H1 (cell line): Measurements from ENCODE around the gene F8. TPM values are rescaled to one million over a fixed set of nuclear protein-coding genes. Genes with fewer than 3 reads are reported as not detected.

Source experiments
- CTCF ChIA-PET: fragments of 300-600 bp; sonication (Branson Sonifier 250); formaldehyde crosslinking; loops from one replicate; lab custom pipeline; 2021; ENCODE audit not compliant: partially characterized antibody; lab: Charles Lee
- POLR2A ChIA-PET: fragments of 300-600 bp; sonication (Branson Sonifier 250); formaldehyde crosslinking; loops from one replicate; lab custom pipeline; 2021; ENCODE audit warnings: inconsistent platforms; ENCODE audit not compliant: partially characterized antibody; lab: Charles Lee
- DNase-seq, 2 experiments: peaks; one replicate each; pipeline versions ENCODE4 v3.0.0 to v3.0.0-alpha.2; 2010 to 2022; ENCODE audit warnings: low spot score in 2 of 2, low read depth in 1 of 2, mixed read lengths in 1 of 2
- FAIRE-seq: peaks from 2 replicates; lab custom pipeline; 2011; peaks lifted over from hg19 to GRCh38; lab: Jason Lieb, UNC
- H2AFZ ChIP-seq: 2 replicates; pipeline ENCODE4 v1.8.1; 2012; ENCODE audit warnings: low read length, inconsistent platforms
- H2AK5ac ChIP-seq: 2 replicates; pipeline ENCODE4 v1.6.1; 2013; ENCODE audit warnings: low read depth, low read length
- H2BK120ac ChIP-seq: replicated peaks from 2 replicates; pipeline ENCODE3; 2013; ENCODE audit warnings: low read depth, low read length, inconsistent platforms
- H2BK12ac ChIP-seq: 2 replicates; pipeline ENCODE4 v1.6.1; 2013; ENCODE audit warnings: low read depth, low read length
- H2BK15ac ChIP-seq: 2 replicates; pipeline ENCODE4 v1.6.1; 2013; ENCODE audit warnings: low read length
- H2BK20ac ChIP-seq: 2 replicates; pipeline ENCODE4 v1.6.1; 2013; ENCODE audit warnings: low read length
- H2BK5ac ChIP-seq: 2 replicates; pipeline ENCODE4 v1.6.1; 2013; ENCODE audit warnings: low read depth, low read length
- H3K14ac ChIP-seq: 2 replicates; pipeline ENCODE4 v1.6.1; 2013; ENCODE audit warnings: inconsistent platforms; ENCODE audit not compliant: insufficient read length
- H3K18ac ChIP-seq: 2 replicates; pipeline ENCODE4 v1.6.1; 2013; ENCODE audit warnings: low read length; ENCODE audit errors: extremely low read depth
- H3K23ac ChIP-seq: 2 replicates; pipeline ENCODE4 v1.6.1; 2013; ENCODE audit warnings: inconsistent platforms; ENCODE audit not compliant: insufficient read length
- H3K23me2 ChIP-seq: 2 replicates; pipeline ENCODE4 v1.6.1; 2013; ENCODE audit warnings: low read depth, low read length
- H3K27ac ChIP-seq: 2 replicates; pipeline ENCODE4 v1.6.1; 2011; ENCODE audit warnings: low read depth, low read length, inconsistent platforms
- H3K27me3 ChIP-seq, 4 experiments: replicated peaks in 1 of 4; 1 replicate in 1 of 4; 2 replicates in 3 of 4; pipeline versions ENCODE4 v1.6.1 to v1.8.1; 2011 to 2013; ENCODE audit warnings: low read length in 3 of 4, mild to moderate bottlenecking in 3 of 4, inconsistent platforms in 2 of 4, mixed read lengths in 2 of 4, moderate library complexity in 1 of 4; ENCODE audit not compliant: control insufficient read depth in 3 of 4, insufficient read depth in 3 of 4; ENCODE audit errors: extremely low read depth in 1 of 4
- H3K36me3 ChIP-seq, 4 experiments: 2 replicates each; pipeline versions ENCODE4 v1.6.1 to v1.8.1; 2011 to 2013; ENCODE audit warnings: mild to moderate bottlenecking in 4 of 4, low read length in 3 of 4, moderate library complexity in 2 of 4, control low read depth in 1 of 4, inconsistent platforms in 1 of 4; ENCODE audit not compliant: insufficient read depth in 4 of 4, control insufficient read depth in 2 of 4
- H3K4ac ChIP-seq: replicated peaks from 2 replicates; pipeline ENCODE3; 2013; ENCODE audit warnings: low read length, low read depth, mixed read lengths, inconsistent platforms; ENCODE audit not compliant: insufficient read length
- H3K4me1 ChIP-seq, 4 experiments: replicated peaks in 1 of 4; 1 replicate in 1 of 4; 2 replicates in 3 of 4; pipeline versions ENCODE4 v1.6.1 to v1.8.1; 2011 to 2013; ENCODE audit warnings: low read length in 3 of 4, inconsistent platforms in 2 of 4, mixed read lengths in 1 of 4; ENCODE audit not compliant: insufficient read depth in 4 of 4, control insufficient read depth in 3 of 4
- H3K4me2 ChIP-seq, 2 experiments: 2 replicates each; pipeline versions ENCODE4 v1.6.1 to v1.8.1; 2011 to 2013; ENCODE audit warnings: low read depth in 2 of 2, low read length in 2 of 2, control low read depth in 1 of 2, inconsistent platforms in 1 of 2, mild to moderate bottlenecking in 1 of 2; ENCODE audit not compliant: insufficient read depth in 1 of 2
- H3K4me3 ChIP-seq, 4 experiments: fragments of 200-600, 300-600 bp in 1 of 4; sonication (generic), shearing (Covaris generic), sonication (Bioruptor Twin) in 1 of 4; 2 replicates each; pipeline versions ENCODE4 v1.5.1 to v1.8.1; 2011 to 2016; ENCODE audit warnings: low read length in 4 of 4, low read depth in 3 of 4, control low read depth in 2 of 4, inconsistent platforms in 2 of 4, mild to moderate bottlenecking in 2 of 4, mixed read lengths in 1 of 4, moderate library complexity in 1 of 4; ENCODE audit not compliant: insufficient read depth in 2 of 4; ENCODE audit errors: extremely low read depth in 1 of 4
- H3K56ac ChIP-seq: replicated peaks from 2 replicates; pipeline ENCODE3; 2013; ENCODE audit warnings: low read depth, mild to moderate bottlenecking, mixed read lengths, low read length, inconsistent platforms; ENCODE audit not compliant: insufficient read length
- H3K79me1 ChIP-seq: 2 replicates; pipeline ENCODE4 v1.6.1; 2013; ENCODE audit warnings: low read depth, low read length, control low read depth
- H3K79me2 ChIP-seq, 2 experiments: 2 replicates each; pipeline versions ENCODE4 v1.6.1 to v1.8.1; 2012 to 2013; ENCODE audit warnings: low read length in 2 of 2, mild to moderate bottlenecking in 2 of 2, inconsistent platforms in 1 of 2; ENCODE audit not compliant: insufficient read depth in 2 of 2, control insufficient read depth in 1 of 2
- H3K9ac ChIP-seq, 4 experiments: replicated peaks in 1 of 4; 1 replicate in 1 of 4; 2 replicates in 3 of 4; pipeline versions ENCODE4 v1.6.1 to v1.8.1; 2011 to 2013; ENCODE audit warnings: low read depth in 3 of 4, low read length in 3 of 4, control low read depth in 2 of 4, mild to moderate bottlenecking in 2 of 4, moderate library complexity in 2 of 4, inconsistent platforms in 1 of 4; ENCODE audit errors: extremely low read depth in 1 of 4
- H3K9me3 ChIP-seq, 2 experiments: 2 replicates each; pipeline versions ENCODE4 v1.6.1 to v1.8.1; 2012 to 2013; ENCODE audit warnings: mild to moderate bottlenecking in 2 of 2, moderate library complexity in 2 of 2, control low read depth in 1 of 2, inconsistent platforms in 1 of 2, low read depth in 1 of 2, low read length in 1 of 2, mixed read lengths in 1 of 2; ENCODE audit not compliant: insufficient read depth in 2 of 2
- H4K20me1 ChIP-seq, 2 experiments: replicated peaks in 1 of 2; 2 replicates each; pipeline versions ENCODE3 to v1.8.1; 2011 to 2013; ENCODE audit warnings: inconsistent platforms in 2 of 2, low read length in 2 of 2, mild to moderate bottlenecking in 1 of 2; ENCODE audit not compliant: insufficient read depth in 2 of 2, control insufficient read depth in 1 of 2
- H4K5ac ChIP-seq: 2 replicates; pipeline ENCODE4 v1.6.1; 2013; ENCODE audit warnings: low read length, low read depth, mixed read lengths, inconsistent platforms; ENCODE audit not compliant: insufficient read length
- H4K8ac ChIP-seq: 2 replicates; pipeline ENCODE4 v1.8.0; 2013; ENCODE audit warnings: mild to moderate bottlenecking, moderate library complexity, low read length, inconsistent platforms; ENCODE audit not compliant: insufficient read depth; ENCODE audit errors: extremely low read depth
- H4K91ac ChIP-seq: replicated peaks from 2 replicates; pipeline ENCODE3; 2013; ENCODE audit warnings: low read length, mixed read lengths, inconsistent platforms; ENCODE audit not compliant: insufficient read length
- CBX8 ChIP-seq: fragments of 300-800, 300-1000 bp; sonication (generic); IDR thresholded peaks from 2 replicates; pipeline ENCODE4 v1.7.1; 2016; ENCODE audit warnings: low read depth, low read length, borderline replicate concordance
- JUN ChIP-seq: IDR thresholded peaks from 2 replicates; pipeline ENCODE4 v1.6.1; 2011; ENCODE audit warnings: low read depth, mild to moderate bottlenecking, improper control_type of control experiment, low read length
- NRF1 ChIP-seq: IDR thresholded peaks from 2 replicates; pipeline ENCODE4 v1.6.1; 2011; ENCODE audit warnings: mild to moderate bottlenecking, low read depth, low read length, improper control_type of control experiment
- RNF2 ChIP-seq: fragments of 200-900, 300-1000 bp; sonication (generic); IDR thresholded peaks from 2 replicates; pipeline ENCODE4 v1.7.1; 2016; ENCODE audit warnings: borderline replicate concordance, low read depth, mild to moderate bottlenecking, antibody characterized with exemption, low read length; ENCODE audit not compliant: poor library complexity, severe bottlenecking; ENCODE audit errors: missing control alignments
- SAP30 ChIP-seq: fragments of 300-600 bp; sonication (generic); IDR thresholded peaks from 2 replicates; pipeline ENCODE4 v1.7.1; 2012; ENCODE audit warnings: low read length, moderate library complexity, mild to moderate bottlenecking, inconsistent platforms; ENCODE audit not compliant: insufficient read depth, insufficient replicate concordance
- SP1 ChIP-seq: IDR thresholded peaks from 2 replicates; pipeline ENCODE4 v1.6.1; 2011; ENCODE audit warnings: low read depth, low read length
- SP2 ChIP-seq: IDR thresholded peaks from 2 replicates; pipeline ENCODE4 v1.6.1; 2012; ENCODE audit warnings: mild to moderate bottlenecking, low read length, inconsistent platforms
- SRF ChIP-seq: IDR thresholded peaks from 2 replicates; pipeline ENCODE4 v1.6.1; 2011; ENCODE audit warnings: mild to moderate bottlenecking, low read depth, low read length, moderate library complexity
- SUZ12 ChIP-seq: fragments of 200-600 bp; sonication (generic); IDR thresholded peaks from 2 replicates; pipeline ENCODE4 v1.6.1; 2012; ENCODE audit warnings: mild to moderate bottlenecking, inconsistent platforms, low read length, moderate library complexity, mixed read lengths
- TCF12 ChIP-seq: IDR thresholded peaks from 2 replicates; pipeline ENCODE4 v1.6.1; 2011; ENCODE audit warnings: low read depth, mild to moderate bottlenecking, low read length
- WGBS, 2 experiments: shearing (Covaris generic) in 1 of 2; methylation state at CpG; one replicate each; pipeline versions ENCODE4 v1.1.6 to v1.1.7; 2013 to 2015; ENCODE audit warnings: low lambda C conversion rate in 2 of 2, mixed read lengths in 2 of 2, inconsistent platforms in 1 of 2, low coverage in 1 of 2, missing lambda C conversion rate in 1 of 2; ENCODE audit not compliant: insufficient replicate concordance in 2 of 2, insufficient coverage in 1 of 2, insufficient read length in 1 of 2; ENCODE audit errors: extremely low coverage in 1 of 2, missing lambda C conversion rate in 1 of 2; 5-methylcytosine and 5-hydroxymethylcytosine counted together
- polyA plus RNA-seq, 7 experiments: library from polyadenylated mRNA; depleted of rRNA in 3 of 7; stranded (reverse) in 5 of 7; unstranded in 2 of 7; fragments of >200 nt in 5 of 7; fragments of 200-250 nt in 2 of 7; gene quantifications; 1 replicate in 5 of 7; 2 replicates in 1 of 7; 4 replicates in 1 of 7; pipeline versions ENCODE4 v1.2.1 to v1.2.3, GENCODE V29; 2011 to 2013; ENCODE audit warnings: missing spikeins in 2 of 7, mixed read lengths in 2 of 7
- total RNA-seq: library from RNA; stranded (reverse); fragmentation: NEBNext Ultra II Directional; extraction: Animal tissue kit (Norgen Biotek cat#: 25700); gene quantifications from 2 replicates; pipeline ENCODE4 v1.2.1, GENCODE V29; 2021
- TF ChIP-seq, protein P1 (sequence below): IDR thresholded peaks from 2 replicates; pipeline ENCODE4 v1.6.1; 2011; ENCODE audit warnings: low read depth, mild to moderate bottlenecking, low read length; ENCODE audit not compliant: insufficient read depth
- TF ChIP-seq, protein P2 (sequence below): IDR thresholded peaks from 2 replicates; pipeline ENCODE4 v1.6.1; 2012; ENCODE audit warnings: inconsistent platforms

The F8 gene
- total and polyA plus RNA-seq, 2 of the 8 experiments (the other 6 are each of a cell fraction or from before 2014, with no cell fraction given), result 1.1 to 2.6 TPM

DNA sequence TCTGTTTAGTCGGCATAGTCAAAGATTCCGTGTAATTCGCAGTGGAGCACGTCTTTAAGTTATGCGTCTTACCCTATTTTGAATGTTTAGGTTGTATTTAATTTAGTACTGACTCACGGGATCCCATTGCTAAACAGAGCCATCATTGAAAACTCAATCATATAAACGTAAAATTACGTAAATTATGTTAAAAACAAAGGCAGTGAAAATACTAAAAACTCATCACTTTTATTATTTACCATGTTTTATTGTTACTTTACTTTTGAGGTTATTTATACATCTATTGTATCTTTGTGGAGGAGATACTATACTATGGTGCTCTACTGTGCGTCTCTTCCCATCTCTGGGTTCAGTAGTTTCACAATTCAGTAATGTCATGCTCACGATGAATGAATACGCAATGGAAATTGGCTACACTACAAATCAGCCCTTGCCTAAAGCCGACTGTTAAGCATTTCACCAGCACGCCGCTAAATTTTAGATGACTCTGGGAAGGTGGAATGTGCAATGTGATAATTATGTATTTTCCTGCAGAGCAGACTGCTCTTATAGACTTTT, 5.1 kb upstream of the F8 start:
- H2AK5ac ChIP-seq, result no peak overlapping the region
- H3K14ac ChIP-seq, result no peak overlapping the region
- H2BK15ac ChIP-seq, result no peak overlapping the region
- H2BK12ac ChIP-seq, result peak overlapping the region; percentile 39; the same call in 1 of the 2 replicates
- H2BK5ac ChIP-seq, result no peak overlapping the region
- no peaks in the 10 kb centered on the region for H4K20me1 ChIP-seq
- H3K9ac ChIP-seq, result peak overlapping the region; percentile 61 to 88 (median 78)
- peak overlapping the region; percentile 80; the same call in 1 of the 2 replicates for H3K27ac ChIP-seq
- H3K27me3 ChIP-seq, result no peaks in the 10 kb centered on the region
- H3K4me3 ChIP-seq, result peak overlapping the region; percentile 46 to 90 (median 82)
- H2AFZ ChIP-seq, result peak overlapping the region; percentile 44; the same call in 1 of the 2 replicates
- no peak overlapping the region for H3K4ac ChIP-seq
- peak overlapping the region; percentile 72 for H2BK120ac ChIP-seq
- peaks cover 0 to 3% (median under 1%) of the 10 kb centered on the region in 4 experiments; a peak in 2 of 7 replicates for H3K4me1 ChIP-seq
- H3K23me2 ChIP-seq, result peaks cover 3% of the 10 kb centered on the region; the same call in 1 of the 2 replicates
- WGBS, 2 experiments, result 22% methylated on average over 14 of the region's 14 CpGs; no CpG with 5 or more reads in 1 of the 2 experiments
- peak overlapping the region; percentile 62 to 79 for H3K4me2 ChIP-seq
- no peaks in the 10 kb centered on the region for H3K36me3 ChIP-seq
- no peaks in the 10 kb centered on the region for H3K79me1 ChIP-seq
- H3K9me3 ChIP-seq, result no peaks in the 10 kb centered on the region
- no peak for FAIRE-seq
- POLR2A ChIA-PET, result interaction anchor here (1.0 to 1.4 kb wide), 2 partner anchors 10 to 21 kb away, joined by 3 to 7 read pairs; no protein-coding TSS in a partner anchor
- H4K5ac ChIP-seq, result no peak overlapping the region
- no peak overlapping the region for H4K8ac ChIP-seq
- peaks cover 0 to 22% of the 10 kb centered on the region in 2 experiments; a peak in 2 of 4 replicates for H3K79me2 ChIP-seq
- no peak overlapping the region for H2BK20ac ChIP-seq
- no peak overlapping the region for H3K23ac ChIP-seq
- H3K56ac ChIP-seq, result no peak overlapping the region
- H3K18ac ChIP-seq, result peak overlapping the region; percentile 48; the same call in 1 of the 2 replicates
- CTCF ChIA-PET, result interaction anchor here (0.5 to 1.0 kb wide), 3 partner anchors 10 to 47 kb away, joined by 3 to 4 read pairs (median 3); no protein-coding TSS in a partner anchor
- no peak for DNase-seq
- no peak overlapping the region for H4K91ac ChIP-seq
- TF ChIP-seq CBX8 (no peak), SRF (no peak), SUZ12 (no peak), RNF2 (no peak), SP1 (no peak), SP2 (no peak), SAP30 (no peak), NRF1 (no peak), JUN (no peak), TCF12 (no peak)
- TF ChIP-seq, protein P1, sequence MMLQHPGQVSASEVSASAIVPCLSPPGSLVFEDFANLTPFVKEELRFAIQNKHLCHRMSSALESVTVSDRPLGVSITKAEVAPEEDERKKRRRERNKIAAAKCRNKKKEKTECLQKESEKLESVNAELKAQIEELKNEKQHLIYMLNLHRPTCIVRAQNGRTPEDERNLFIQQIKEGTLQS, result no peak
- TF ChIP-seq, protein P2, sequence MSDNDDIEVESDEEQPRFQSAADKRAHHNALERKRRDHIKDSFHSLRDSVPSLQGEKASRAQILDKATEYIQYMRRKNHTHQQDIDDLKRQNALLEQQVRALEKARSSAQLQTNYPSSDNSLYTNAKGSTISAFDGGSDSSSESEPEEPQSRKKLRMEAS, result no peak
